Brain pericyte (primary cell): Measurements from ENCODE around the gene ZNF343.
"Not testable (repeated sequence)": the region's sequence is repeated elsewhere in the genome, so short reads cannot be mapped to it uniquely, and the experiment has no call there.

ENCODE experiments used
- DNase-seq: peaks from one replicate; pipeline ENCODE4 v3.0.0-alpha.2; 2012; ENCODE audit warnings: low read depth, low spot score

The ZNF343 gene

GRCh38 chr20:2521369-2522305 is 12.9 kb upstream of the ZNF343 start:
- DNase-seq = peak; percentile 10

- DNase-seq = no peak
These were observed 11.9 kb upstream of the ZNF343 start for GRCh38 chr20:2520617-2521016.

- no peak for DNase-seq
These were observed 10.5 kb upstream of the ZNF343 start for GRCh38 chr20:2519115-2519809.

- no peak for DNase-seq
These were observed 9.8 kb upstream of the ZNF343 start for GRCh38 chr20:2518558-2518957.

GRCh38 chr20:2518096-2518495 is 9.4 kb upstream of the ZNF343 start:
- DNase-seq = no peak

GRCh38 chr20:2516399-2516798 is 7.7 kb upstream of the ZNF343 start:
- no peak for DNase-seq

GRCh38 chr20:2515203-2515602 is 6.5 kb upstream of the ZNF343 start:
- no peak for DNase-seq

- no peak for DNase-seq
These were observed 1.1 kb upstream of the ZNF343 start for GRCh38 chr20:2509794-2510193.

- no peak for DNase-seq
These were observed 710 bp upstream of the ZNF343 start for GRCh38 chr20:2509468-2509781.

- no peak for DNase-seq
These were observed 662 bp downstream of the ZNF343 start for GRCh38 chr20:2507875-2508630.

- DNase-seq = no peak
These were observed 1.3 kb downstream of the ZNF343 start for GRCh38 chr20:2507464-2507863.

GRCh38 chr20:2506426-2506825 is 2.3 kb downstream of the ZNF343 start:
- DNase-seq = not testable (repeated sequence)

- not testable (repeated sequence) for DNase-seq
These were observed 3.9 kb downstream of the ZNF343 start for GRCh38 chr20:2504803-2505202.

GRCh38 chr20:2502808-2503384 is 5.8 kb downstream of the ZNF343 start:
- not testable (repeated sequence) for DNase-seq

- DNase-seq = no peak
These were observed 23.1 kb downstream of the ZNF343 start for GRCh38 chr20:2485661-2486060.

- DNase-seq = no peak
These were observed 23.6 kb downstream of the ZNF343 start for GRCh38 chr20:2485080-2485479.

GRCh38 chr20:2483504-2483903 is 25.2 kb downstream of the ZNF343 start:
- no peak for DNase-seq

GRCh38 chr20:2480381-2480780 is 28.3 kb downstream of the ZNF343 start:
- DNase-seq = no peak

- DNase-seq = no peak
These were observed 31.7 kb downstream of the ZNF343 start for GRCh38 chr20:2476742-2477615.

GRCh38 chr20:2475850-2476741 is 32.6 kb downstream of the ZNF343 start:
- no peak for DNase-seq
